ENCODE results near the gene SMARCC2.

SMARCC2 gene

DNA sequence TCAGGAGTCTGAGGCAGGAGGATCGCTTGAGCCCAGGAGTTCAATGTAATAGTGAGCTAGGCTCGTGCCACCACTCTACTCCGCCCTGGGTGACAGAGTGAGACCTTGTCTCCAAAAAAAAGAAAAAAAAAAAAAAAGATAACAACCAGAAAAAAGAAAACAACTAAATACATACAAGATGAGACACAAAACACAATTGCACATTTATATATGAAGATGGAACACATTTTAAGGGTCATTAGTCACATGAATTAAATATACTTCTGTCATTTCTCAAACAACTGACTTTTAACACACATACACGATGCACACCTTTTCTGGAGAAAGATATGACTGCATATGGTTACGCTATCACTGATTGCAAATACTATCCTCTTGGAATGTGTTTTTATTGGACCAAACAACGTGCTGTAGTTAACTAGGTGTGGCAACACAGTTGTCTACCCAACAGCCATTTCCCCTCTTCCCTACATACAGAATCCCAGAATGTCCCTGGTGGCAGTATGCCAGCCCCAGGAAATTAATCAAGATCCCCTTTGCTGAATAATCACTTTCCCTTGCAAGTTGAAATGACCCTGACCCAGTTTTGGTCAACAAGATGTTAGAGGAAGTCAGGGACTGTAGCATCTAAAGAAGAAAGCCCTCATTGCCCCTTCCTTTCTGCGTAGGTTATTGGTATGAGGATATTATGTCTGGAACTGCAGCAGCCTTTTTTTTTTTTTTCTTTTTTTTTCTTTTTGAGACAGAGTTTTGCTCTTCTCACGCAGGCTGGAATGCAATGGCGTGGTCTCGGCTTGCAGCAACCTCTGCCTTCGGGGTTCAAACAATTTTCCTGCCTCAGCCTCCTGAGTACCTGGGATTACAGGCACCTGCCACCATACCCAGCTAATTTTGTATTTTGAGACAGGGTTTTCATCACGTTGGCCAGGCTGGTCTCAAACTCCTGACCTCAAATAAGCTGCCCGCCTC, 42.5 kb downstream of the SMARCC2 start:
- no peak for DNase-seq

DNA sequence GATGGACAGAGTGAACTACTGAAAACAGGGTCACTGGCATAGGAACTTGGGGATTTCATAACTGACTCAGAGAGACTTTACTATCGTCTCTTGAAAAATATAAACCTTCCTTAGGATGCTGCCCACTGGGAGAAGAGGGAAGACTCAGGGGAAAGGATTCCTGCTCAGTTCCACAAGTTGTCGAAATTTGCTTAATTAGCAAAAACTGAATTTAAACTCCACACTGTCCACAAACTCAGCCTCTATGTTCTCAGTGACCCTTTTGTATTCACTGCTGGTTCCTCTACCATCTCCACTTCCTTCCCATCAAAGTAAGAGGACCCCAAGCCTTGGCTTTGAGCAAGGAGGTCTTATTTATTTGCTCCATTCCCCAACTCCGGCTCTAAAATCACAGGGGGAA, 44.1 kb downstream of the SMARCC2 start:
- DNase-seq, result no peak

DNA sequence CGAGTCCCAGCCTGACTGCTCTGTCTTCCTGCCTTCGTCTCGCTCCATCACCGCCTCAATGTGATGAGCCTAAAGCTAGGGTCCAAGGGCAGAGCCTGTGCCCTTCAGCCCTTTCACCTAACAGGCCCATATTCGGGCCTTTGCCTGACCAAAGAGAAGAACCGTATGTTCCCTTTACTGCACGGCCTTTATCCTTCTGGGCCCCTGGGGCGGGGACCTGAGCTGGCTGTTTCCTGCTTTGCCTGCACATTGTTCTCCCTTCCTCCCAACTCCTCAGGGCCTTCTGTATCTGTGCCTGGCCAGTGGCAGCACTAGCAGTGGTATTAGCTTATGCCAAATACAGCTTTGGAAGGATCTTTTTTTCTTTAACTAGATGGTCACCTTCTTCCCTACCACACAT, 45.4 kb downstream of the SMARCC2 start:
- no peak for DNase-seq

DNA sequence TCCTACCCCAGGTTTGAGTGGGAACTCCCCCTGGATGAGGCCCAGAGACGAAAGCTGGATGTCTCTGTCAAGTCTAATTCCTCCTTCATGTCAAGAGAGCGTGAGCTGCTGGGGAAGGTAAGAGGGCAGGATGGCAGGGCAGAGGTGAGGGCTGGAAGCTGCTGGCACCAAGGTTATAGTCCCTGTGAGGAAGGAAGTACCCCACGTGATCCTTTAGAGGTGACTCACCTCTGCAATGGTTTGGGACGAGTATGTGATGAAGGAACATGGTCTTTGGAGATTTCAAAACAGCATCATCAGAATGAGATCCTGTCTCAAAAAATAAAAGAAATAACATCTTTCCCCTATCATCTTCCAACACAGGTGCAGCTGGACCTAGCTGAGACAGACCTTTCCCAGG, 46.1 kb downstream of the SMARCC2 start:
- no peak for DNase-seq

DNA sequence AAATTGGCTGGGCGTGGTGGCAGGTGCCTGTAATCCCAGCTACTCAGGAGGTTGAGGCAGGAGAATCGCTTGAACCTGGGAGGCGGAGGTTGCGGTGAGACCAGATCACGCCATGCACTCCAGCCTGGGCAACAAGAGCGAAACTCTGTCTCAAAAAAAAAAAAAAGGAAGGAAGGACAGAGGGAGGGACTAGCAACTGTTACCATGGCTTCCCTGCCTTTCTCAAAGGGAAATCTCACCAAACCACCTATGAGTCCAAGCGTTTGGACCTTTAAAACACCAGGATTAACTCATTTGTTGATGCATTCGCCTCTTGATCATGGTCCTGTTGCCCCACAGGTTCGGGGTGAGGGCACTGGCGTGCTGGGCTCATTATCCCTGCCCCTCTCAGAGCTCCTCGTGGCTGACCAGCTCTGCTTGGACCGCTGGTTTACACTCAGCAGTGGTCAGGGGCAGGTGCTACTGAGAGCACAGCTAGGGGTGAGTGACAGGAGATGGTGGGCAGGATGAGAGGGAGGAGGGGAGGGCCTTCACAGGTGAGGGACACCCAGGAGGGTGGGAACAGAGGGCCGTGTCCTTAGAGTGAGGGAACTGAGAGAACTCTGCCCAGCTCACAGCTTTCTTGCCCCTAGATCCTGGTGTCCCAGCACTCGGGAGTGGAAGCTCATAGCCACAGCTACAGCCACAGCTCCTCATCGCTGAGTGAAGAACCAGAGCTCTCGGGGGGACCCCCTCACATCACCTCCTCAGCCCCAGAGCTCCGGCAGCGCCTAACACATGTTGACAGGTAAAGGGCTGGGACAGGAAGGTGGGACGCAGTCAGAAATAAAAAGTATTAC, 47.1 kb downstream of the SMARCC2 start:
- DNase-seq, result no peak

DNA sequence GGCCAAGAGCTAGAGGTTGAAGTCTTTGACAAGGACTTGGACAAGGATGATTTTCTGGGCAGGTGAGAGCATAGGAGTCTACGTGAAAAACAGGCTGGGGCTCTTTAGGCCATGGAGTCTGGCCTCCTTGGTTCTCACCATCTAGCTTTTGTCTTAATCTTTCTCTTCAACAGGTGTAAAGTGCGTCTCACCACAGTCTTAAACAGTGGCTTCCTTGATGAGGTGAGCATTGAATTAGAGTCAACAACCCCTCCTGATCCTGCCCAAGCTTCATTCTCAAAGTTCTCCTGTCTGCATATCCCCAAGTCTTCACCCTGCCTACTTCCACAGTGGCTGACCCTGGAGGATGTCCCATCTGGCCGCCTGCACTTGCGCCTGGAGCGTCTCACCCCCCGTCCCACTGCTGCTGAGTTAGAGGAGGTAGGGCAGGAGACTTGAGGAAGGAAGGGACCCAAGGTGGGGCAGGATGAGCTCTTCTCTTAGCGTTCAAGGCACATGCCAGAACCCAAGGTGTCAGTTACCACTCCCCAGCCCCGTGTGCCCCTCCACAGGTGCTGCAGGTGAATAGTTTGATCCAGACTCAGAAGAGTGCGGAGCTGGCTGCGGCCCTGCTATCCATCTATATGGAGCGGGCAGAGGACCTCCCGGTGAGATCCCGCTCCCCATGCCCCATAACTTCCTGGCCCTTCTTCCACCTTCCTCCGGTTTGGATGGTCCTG, 51.3 kb downstream of the SMARCC2 start:
- no peak for DNase-seq

DNA sequence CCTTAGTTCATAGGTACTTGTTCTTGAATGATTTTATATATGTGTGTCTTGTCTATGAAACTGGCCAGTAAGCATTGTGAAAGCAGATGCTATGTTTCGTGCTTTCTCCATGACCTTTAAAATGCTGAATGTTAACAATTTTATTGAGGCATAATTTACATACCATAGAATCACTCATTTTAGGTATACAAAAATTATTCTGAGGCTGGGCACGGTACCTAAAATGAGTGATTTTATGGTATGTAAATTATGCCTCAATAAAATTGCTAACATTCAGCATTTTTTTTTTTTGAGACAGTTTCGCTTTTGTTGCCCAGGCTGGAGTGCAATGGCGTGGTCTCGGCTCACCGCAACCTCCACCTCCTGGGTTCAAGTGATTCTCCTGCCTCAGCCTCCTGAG, 54.4 kb downstream of the SMARCC2 start:
- DNase-seq, result no peak

DNA sequence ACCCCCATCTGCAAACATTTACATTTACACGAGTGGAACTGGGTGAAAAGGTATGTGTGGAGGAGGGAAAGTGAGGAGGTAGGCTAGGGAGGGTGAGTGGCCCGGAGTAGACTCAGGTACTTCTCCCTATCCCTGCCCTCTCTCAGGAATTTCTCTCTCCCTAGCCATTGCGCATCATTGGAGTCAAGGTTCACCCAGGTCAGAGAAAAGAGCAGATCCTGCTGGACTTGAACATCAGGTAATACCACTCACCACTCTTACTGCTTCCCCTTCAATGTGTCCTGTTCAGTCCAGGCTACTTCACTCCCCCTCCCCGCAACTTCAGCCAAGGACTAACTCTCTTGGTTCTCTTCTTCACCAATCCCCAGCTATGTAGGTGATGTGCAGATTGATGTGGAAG, 58.4 kb downstream of the SMARCC2 start:
- DNase-seq, result no peak

DNA sequence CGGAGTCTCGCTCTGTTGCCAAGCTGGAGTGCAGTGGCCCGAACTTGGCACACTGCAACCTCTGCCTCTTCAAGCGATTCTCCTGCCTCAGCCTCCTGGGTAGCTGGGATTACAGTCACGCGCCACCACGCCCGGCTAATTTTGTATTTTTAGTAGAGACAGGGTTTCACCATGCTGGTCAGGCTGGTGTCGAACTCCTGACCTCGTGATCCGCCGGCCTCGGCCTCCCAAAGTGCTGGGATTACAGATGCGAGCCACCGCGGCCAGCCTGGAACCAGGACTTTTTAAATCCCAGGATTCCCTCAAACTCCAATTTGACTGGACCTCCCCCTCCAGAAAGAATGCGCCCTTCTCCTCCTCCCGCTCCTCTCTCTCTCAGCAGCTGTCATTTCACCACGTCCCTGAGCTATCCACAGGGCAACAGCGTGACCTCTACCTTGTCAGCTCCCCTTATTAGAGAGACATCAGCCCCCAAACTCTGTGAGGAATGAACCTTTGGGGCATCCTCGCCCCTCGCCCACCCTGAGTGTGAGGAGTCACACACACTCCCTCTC, 59.3 kb downstream of the SMARCC2 start:
- DNase-seq, result no peak

DNA sequence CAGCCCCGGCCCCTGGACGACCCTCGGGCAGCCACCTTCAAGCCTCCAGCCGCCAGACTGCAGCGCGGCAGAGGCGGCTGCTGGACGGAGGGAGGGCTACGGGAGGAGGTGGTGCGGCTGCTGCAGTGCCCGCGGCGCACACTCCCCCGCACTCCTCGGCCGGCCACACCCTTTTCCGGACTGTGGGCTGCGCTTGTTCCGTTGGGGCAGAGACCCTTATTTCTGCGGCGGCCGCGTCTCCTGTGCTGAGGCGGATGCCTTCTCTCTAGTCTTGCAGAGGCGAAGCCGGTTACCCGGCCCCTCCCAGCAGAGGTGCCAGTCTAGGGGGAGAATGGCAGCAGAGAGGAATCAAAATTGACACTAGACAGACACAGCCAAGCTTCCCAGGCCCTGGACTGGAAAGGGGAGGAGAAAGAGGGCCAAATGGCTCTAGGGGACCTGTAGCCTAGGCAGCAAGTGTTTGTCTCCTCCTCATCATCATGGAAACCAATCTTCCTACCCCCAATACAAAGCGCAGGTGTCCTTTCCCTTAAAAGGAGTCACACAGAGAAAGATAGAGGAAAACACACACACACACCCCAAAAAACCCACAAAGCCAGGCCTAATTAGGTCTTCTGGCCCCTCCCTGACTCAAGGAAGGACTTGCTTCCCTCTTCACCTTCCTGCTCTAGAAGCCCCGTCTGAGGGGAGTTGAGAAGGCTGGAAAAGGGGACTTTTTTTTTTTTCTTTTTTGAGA, 59.9 kb downstream of the SMARCC2 start:
- no peak for DNase-seq

DNA sequence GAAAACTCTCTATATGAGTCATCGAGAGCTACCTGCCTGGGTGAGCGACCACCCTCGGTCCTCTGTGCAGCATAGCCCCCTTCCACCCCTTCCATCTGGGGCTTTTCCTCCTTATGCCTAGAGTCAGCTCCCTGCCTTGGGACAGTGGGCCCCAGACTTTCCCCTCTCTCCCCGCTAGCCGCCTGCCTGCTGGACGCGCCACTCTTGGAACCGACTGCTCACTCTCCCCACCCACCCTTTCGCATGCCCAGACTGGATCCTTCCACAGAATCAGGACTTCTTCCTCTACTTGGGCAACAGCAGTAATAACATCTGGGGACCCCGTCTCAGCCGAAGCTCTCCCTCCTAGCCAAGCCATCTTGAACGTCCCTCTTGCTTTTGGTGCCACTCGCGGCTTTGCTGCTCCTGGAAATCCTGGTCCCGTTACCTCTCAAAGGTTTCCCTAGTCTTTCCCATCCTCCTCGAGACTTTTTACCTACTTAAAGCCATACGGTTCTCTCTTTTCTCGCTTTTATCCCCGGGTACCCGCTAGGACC, 60.5 kb downstream of the SMARCC2 start:
- DNase-seq, result no peak

DNA sequence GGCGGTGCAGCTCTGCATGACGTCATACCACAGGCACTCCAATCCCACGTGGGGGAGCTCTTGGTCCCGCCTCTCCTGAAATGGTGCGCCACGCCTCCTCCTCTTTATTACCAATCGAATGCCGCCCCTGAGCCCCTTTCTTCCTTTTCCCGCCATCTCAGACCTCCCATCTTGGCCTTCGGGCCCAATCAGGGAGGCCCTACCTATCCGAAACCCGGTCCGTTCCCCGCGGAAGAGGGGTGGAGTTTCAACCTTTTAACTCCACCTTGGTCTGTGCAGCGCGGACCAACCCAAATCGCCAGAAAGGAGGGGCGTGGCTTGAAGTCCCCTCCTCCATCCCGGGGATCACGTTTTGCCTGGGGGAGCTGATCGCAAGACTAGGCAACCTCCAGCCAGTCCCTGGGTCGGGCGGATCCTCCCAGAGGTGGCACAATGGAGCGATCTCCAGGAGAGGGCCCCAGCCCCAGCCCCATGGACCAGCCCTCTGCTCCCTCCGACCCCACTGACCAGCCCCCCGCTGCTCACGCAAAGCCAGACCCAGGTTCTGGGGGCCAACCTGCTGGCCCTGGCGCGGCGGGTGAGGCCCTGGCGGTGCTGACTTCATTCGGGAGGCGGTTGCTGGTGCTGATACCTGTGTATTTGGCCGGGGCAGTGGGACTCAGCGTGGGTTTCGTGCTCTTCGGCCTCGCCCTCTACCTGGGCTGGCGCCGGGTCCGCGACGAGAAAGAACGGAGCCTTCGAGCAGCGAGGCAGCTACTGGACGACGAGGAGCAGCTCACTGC, 61.2 kb downstream of the SMARCC2 start, which contains the start of gene ESYT1:
TSS of gene ESYT1 (plus strand) at position 380 of the 782 bp plus-strand sequence. CDS start at position 433, 53 bp downstream.
- peak; percentile 94 for DNase-seq

DNA sequence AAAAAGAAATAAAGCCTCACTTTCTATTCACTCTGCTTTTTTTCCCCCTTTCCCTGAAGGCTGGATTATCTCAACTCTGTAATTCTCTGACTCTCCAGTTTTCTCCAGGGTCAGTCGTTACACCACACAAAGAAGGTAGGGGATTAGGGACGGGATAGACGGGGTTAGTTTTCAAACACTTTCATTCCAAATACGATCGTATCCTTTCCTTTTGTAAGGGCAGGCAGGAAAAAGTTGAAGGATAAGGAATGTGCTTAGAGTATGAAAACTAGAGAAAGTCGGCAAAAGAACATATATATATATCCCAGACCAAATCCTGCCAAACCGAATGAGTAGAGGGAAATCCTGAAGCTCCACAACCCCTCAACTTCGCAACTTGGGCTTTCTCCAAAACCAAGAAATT, 61.8 kb downstream of the SMARCC2 start:
- DNase-seq, result no peak

DNA sequence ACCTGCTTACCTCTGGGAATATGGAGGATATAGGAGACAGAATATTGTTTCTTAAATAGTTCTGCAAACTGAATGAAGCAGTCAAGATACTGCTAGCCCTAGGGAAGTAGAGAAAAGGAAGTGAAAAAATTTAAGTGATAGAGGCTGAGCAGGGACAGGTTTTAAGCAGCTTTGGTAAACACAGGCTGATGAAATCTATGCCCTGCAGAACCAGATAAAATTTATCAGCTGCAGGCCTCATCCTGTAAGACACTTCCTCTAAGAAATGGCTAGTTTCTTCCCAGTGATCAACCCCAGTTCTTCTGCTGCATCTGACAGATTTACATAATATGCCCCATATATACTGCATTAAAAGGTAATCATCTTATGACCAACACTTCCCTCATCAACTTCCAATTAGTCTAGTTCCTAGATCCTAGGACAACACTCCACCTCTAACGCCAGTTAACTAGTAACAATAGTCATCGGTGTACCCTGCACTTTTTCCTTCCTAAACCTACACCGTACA, 62.5 kb downstream of the SMARCC2 start:
- DNase-seq, result no peak

DNA sequence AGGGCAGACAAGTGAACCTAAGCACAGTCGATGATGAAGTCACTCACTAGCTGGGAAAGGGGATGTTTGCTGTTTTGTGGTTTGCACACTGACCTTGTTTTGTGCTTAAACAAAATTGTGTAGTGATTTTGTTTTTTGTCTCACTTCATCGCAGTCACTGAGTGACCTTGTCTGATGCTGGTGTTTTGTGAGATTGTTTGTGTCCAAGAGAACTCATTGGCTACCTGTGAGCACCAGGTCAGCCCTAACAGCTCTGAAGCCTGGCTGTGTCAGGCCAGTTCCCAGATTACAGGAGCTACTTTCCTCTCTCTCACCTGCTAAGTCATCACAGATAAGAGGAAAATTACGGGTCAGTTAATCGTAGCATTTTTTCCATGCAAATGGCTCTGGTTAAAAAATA, 65.2 kb downstream of the SMARCC2 start:
- DNase-seq, result no peak

DNA sequence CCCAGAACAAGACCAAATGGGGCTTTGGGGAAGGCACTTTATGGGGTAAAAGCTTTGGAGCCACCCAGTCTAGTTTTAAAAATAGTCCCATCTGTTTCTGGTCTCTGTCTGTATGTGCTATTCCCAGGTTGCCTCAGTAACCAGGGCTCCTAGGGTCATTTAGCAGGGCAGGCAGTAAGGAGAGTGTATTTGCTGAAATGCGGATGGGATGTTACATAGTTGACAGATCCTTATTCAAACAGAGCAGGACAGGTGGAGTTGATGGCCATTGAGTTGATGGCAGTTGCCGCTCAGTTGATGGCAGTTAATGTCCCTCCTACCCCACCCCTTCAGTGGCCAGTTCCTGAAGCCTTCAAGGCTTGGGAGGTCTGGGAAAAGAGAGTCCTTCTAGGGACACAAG, 66.6 kb downstream of the SMARCC2 start:
- no peak for DNase-seq

DNA sequence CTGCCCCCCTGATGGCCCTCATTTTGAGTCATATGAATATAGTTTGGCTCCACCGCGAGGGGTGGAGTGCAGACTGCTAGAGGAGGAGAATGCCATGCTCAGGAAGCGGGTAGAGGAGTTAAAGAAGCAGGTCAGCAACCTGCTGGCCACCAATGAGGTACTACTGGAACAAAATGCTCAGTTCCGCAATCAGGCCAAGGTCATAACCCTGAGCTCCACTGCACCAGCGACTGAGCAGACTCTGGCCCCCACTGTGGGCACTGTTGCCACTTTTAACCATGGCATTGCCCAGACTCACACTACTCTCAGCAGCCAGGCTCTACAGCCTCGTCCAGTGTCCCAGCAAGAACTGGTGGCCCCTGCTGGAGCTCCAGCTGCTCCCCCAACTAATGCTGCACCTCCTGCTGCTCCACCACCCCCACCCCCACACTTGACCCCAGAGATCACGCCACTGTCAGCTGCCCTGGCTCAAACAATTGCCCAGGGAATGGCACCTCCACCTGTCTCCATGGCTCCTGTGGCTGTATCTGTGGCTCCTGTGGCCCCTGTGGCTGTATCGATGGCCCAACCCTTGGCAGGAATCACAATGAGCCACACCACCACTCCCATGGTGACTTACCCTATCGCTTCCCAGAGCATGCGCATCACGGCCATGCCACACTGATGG, 67.9 kb downstream of the SMARCC2 start:
- DNase-seq, result no peak

DNA sequence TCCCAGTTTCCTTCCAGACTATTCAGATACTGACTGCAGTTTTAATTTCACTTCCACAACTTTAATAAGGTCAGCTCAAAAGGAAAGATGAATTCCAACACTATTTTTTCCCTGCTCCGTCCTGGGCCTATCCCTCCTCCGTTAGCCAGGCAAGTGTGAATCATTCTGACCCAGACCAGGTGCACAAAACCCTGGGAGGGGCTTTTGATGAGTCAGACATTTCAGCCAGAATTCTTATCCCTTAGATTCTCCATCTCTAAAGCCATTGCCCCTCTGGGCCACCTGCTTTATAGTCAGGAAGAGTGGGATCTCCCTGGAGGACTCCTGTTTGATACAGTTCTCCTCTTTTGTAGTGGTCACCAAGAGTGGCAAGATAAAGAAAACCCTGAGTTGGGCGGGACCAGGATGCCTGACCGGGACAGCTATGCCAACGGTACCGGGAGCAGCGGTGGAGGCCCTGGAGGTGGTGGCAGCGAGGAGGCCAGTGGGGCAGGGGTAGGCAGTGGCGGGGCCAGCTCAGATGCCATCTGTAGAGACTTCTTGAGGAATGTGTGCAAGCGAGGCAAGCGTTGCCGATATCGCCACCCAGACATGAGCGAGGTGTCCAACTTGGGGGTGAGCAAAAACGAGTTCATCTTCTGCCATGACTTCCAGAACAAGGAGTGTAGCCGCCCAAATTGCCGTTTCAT, 69.0 kb downstream of the SMARCC2 start:
- no peak for DNase-seq

DNA sequence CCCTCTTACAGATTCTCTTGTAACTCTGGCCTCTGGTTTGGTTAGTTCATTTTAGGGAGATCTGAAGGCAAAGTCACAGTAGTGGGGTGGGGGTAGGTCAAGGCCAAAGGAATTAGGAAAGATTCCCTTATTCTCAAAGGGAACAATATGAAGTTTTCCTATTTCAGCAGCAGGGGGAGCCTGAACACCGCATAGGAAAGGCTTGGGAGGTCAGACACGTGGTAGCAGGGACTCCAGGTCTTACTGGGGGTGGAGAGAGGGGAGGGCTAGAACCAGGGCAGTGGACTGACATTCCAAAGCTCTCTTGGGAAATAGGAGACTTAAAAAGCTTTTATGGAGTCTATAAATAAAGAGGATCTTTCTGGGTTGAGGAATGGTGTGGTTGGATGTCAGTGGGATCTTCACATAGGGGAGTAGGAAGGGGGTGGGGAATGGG, 69.9 kb downstream of the SMARCC2 start:
- peak; percentile 18 for DNase-seq
